ENCODE results near the gene TAS2R8. TPM values are rescaled to one million over a fixed set of nuclear protein-coding genes. Genes with fewer than 3 reads are reported as not detected.

TAS2R8 gene
- total RNA-seq, 2 experiments from 2014 or later = not detected

- POLR2A ChIA-PET = no interaction called here
- CTCF ChIA-PET = no interaction called here
Measured at GRCh38 chr12:10756194-10756593, 50.9 kb downstream of the TAS2R8 start.

Other genes starting within 250 kb of the TAS2R8 start
- gene MAGOHB, start 193.7 kb downstream of the TAS2R8 start, total RNA-seq = 100 to 1,000 TPM; 132 to 134 TPM
- gene STYK1, start 133.2 kb downstream of the TAS2R8 start, total RNA-seq = 1 to 10 TPM; 1.0 to 1.2 TPM
- gene YBX3, start 84.0 kb downstream of the TAS2R8 start, total RNA-seq = 100 to 1,000 TPM; 278 to 283 TPM
- not detected for gene TAS2R7, start 4.7 kb downstream of the TAS2R8 start, total RNA-seq
- not detected for gene TAS2R9, start 2.9 kb upstream of the TAS2R8 start, total RNA-seq
- under 1 TPM in 1 of 2 experiments, not detected in 1; 0.36 TPM for gene TAS2R10, start 19.1 kb upstream of the TAS2R8 start, total RNA-seq
- gene PRR4, start 42.2 kb upstream of the TAS2R8 start, total RNA-seq = 1 to 10 TPM in 1 of 2 experiments, under 1 TPM in 1; 0.80 to 1.0 TPM
- gene PRH1, start 77.0 kb upstream of the TAS2R8 start, total RNA-seq = 1 to 10 TPM; 6.0 to 9.3 TPM
- under 1 TPM; 0.10 to 0.21 TPM for gene TAS2R13, start 102.3 kb upstream of the TAS2R8 start, total RNA-seq
- gene PRH2, start 122.0 kb upstream of the TAS2R8 start, total RNA-seq = not detected
- gene TAS2R14, start 132.0 kb upstream of the TAS2R8 start, total RNA-seq = under 1 TPM; 0.69 to 0.84 TPM
- under 1 TPM; 0.19 to 0.42 TPM for gene TAS2R50, start 179.6 kb upstream of the TAS2R8 start, total RNA-seq
- under 1 TPM; 0.38 to 0.89 TPM for gene TAS2R20, start 191.0 kb upstream of the TAS2R8 start, total RNA-seq
- 1 to 10 TPM in 1 of 2 experiments, under 1 TPM in 1; 0.80 to 1.1 TPM for gene TAS2R19, start 215.3 kb upstream of the TAS2R8 start, total RNA-seq
- gene TAS2R31, start 224.1 kb upstream of the TAS2R8 start, total RNA-seq = 1 to 10 TPM; 1.0 to 1.2 TPM

Measured in activated CD8-positive, alpha-beta memory T cell treated with anti-CD3 and anti-CD28 coated beads for 36 hours (primary cell).